Jurkat, Clone E6-1 (cell line): ENCODE results near the gene ADCY7. TPM values are rescaled to one million over a fixed set of nuclear protein-coding genes. Genes with fewer than 3 reads are reported as not detected.
"Not testable (repeated sequence)": the region's sequence is repeated elsewhere in the genome, so short reads cannot be mapped to it uniquely, and the experiment has no call there.

ENCODE experiments used
- DNase-seq: peaks from one replicate; pipeline ENCODE4 v3.0.0-alpha.2; 2011; ENCODE audit warnings: low read depth, low spot score
- H3K4me3 ChIP-seq: 2 replicates; pipeline ENCODE4 v1.5.1; 2011; ENCODE audit warnings: mild to moderate bottlenecking, low read length, control low read depth, moderate library complexity
- polyA plus RNA-seq: library from polyadenylated mRNA; unstranded; fragments of >200 nt; gene quantifications from one replicate; pipeline ENCODE4 v1.2.1, GENCODE V29; 2012; ENCODE audit warnings: missing spikeins; ENCODE audit not compliant: insufficient read length, insufficient read depth

ADCY7 gene
- polyA plus RNA-seq: 33.8 TPM

DNA sequence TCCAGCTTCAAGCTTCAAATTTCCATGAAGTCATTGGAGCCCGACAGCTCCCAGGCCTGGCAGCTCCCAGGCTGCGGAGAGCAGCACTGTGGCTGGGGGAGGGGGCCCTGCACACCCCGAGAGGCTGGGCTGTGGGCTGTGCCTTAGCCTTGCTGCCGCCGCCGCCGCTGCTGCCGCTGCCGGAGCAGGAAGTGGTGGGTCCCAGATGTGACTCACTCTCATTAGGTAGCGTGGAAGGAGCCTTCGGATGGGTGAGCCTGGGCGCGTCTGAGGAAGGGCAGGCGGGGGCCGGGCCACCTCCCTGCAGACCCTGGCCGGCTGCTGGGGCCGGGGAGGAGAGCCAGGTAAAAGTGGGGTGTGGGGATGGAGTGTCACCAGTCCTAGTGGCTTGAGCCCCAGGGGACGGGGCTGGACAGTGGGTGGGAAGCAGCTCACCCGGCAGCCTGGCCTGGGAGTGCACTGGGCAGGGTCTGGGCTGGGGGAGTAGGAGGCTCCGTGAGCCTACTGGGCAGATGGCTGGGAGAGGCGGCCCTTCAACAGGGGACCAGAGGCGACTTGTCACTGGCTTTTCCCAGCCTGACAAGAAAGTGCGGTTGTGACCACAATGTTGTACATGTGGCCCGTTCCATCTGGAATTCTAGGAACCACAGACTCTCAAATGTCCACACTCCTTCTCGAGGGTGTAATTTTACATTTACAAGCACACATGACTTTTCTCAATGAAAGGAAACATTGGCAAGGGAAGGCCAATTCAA, at the start of gene ADCY7:
Gene ADCY7, plus strand, starts transcription at position 215 of the 755 bp plus-strand sequence. CDS start 21,629 bp downstream, outside the sequence.
- peak; percentile 82 for DNase-seq
- H3K4me3 ChIP-seq: peak within 1 kb of the TSS; percentile 83

DNA sequence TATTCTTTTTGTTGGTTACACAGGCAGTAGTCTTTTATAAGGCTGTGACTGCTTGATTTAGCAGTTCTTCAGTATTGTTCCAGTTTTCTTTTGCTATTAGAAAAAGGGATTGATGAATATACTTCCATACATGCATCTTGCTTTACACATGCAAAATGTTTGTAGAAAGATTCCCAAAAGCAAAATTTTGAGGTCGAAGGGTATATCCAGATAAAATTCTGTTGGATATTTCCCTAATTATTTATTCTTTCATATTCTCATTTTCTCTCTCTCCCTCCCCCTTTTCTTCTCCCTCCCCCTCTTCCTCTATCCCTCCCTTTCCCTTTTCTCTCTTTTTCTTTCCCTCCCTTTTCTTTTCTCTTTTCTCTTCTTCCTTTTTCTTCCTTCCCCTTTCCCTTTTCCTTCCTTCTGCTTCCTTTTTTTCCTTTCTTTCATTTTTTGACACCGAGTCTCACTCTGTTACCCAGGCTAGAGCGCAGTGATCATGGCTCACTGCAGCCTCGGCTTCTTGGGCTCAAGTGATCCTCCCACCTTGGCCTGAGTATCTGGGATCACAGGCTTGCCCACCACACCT, 46.9 kb upstream of the ADCY7 start:
- H3K4me3 ChIP-seq: no peak overlapping the region
- DNase-seq: no peak

DNA sequence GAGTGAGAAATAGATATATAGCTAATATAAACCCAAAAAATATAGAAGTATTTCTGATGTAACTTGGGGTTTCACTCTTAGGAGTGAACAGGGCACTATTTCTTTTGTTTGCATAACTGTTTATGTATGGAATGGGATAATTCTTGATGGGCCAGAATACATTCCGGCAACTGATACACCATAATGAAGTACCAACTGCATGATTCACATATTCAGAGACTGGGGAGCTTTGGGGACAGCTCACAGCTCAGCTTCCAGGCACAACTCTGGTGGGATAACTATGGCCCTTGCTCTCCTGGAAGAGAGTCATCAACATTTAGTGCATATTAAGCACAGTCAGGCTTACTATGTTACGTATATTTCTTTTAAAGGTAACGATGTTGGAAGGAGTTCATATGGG, 42.1 kb upstream of the ADCY7 start:
- DNase-seq: no peak
- no peak overlapping the region for H3K4me3 ChIP-seq

DNA sequence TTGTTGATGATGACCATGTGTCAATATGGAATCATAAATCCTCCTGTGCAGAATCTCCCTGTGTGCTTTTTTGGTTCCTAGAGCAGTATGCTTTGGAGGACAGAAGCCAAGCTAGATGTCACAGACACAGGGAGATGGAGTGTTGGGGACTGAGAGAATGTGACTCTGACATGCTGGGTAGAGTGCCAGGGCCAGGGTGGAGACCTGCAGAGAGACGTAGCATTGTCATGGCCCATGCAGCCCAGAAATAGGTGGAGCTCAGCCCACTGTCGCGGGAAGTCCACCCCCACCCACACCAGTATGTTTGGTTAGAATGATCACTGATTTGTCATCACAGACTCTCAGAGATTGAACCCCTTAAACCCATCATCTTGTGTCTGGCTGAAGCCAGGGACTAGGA, 39.2 kb upstream of the ADCY7 start:
- no peak overlapping the region for H3K4me3 ChIP-seq
- DNase-seq: no peak

DNA sequence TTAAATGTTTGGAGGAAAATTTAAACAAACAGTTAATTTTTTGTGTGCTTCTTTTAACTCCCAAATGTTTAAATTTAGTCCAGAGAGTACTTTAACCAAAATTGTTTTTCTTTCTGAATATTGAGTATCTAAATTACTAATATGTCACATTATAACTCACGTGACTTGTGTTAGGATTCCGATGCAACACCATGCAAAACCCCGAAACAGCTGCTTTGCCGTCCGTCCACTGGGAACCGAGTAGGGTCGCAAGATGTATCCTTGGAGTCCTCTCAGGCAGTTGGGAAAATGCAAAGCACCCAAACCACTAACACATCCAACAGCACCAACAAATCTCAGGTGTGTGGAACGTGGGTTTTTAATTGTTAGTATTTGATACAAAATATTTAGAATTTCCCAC, 38.7 kb upstream of the ADCY7 start:
- H3K4me3 ChIP-seq: no peak overlapping the region
- no peak for DNase-seq

- DNase-seq: no peak
- no peak overlapping the region for H3K4me3 ChIP-seq
These were observed 37.9 kb upstream of the ADCY7 start for GRCh38 chr16:50228364-50228868.

- H3K4me3 ChIP-seq: no peak overlapping the region
- no peak for DNase-seq
These were observed 37.1 kb upstream of the ADCY7 start for GRCh38 chr16:50229149-50229726.

- DNase-seq: no peak
- no peak overlapping the region for H3K4me3 ChIP-seq
These were observed 31.4 kb upstream of the ADCY7 start for GRCh38 chr16:50234771-50235556.

DNA sequence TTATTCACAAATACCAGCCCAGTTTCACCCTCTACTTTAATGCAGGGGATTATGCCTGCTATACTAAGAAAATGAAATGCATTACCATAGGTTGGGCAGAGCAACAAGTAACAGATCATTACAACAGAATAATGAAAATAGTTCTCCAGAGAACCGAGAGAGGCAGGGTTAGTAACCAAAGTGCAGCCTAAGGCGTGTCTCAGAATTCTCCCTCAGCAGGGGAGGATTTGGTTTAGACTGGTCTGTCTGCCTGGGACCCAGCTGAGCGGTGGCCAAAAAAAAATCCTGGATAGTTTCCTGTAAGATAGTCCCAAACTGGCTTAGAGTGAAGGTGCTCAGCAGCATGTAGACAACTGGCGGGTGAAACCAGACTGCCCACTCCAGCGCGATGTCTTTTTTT, 30.8 kb upstream of the ADCY7 start:
- H3K4me3 ChIP-seq: no peak overlapping the region
- no peak for DNase-seq

DNA sequence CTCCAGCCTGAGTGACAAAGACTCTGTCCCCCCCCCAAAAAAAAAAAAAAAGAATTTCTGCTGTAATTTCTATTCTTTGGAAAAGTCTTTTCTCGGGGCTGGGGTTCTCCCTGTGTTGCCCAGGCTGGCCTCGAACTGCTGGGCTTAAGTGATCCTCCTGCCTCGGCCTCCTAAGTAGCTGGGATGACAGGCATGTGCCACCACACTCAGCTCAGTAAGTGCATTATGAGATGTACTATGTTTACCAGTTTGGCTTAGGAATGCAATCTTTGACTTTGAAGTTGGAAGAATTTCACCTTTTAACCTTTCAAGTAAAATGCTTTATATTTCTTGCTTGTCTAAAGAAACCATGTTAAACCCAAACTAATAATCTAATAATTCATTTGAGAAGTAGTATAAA, 28.0 kb upstream of the ADCY7 start:
- no peak for DNase-seq

DNA sequence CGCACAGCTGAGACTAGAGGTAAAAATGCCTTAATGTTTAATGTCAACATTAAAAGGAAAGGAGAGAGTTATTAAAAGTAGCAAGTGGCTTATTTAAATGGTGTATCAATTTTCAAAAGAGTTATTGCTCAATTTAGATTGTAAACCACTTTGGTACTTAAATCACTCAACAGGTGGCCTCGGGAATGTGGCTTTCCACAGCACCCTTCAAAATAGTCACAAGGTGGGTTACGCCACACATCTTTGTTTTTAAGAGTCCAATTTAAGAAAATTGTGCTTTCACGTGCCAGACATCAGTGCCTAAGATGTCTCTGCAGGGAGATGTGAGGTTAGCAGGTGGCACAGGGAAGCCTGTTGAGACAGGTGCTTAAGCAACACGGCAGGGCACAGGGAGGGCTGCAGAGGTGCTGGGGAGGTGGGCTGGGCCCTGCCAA, 27.5 kb upstream of the ADCY7 start:
- DNase-seq: peak; percentile 50
- H3K4me3 ChIP-seq: no peak overlapping the region

More for the DNA sequence above, 28.0 kb upstream of the ADCY7 start:
- no peak overlapping the region for H3K4me3 ChIP-seq

GRCh38 chr16:50243024-50243423, 23.3 kb upstream of the ADCY7 start:
- not testable (repeated sequence) for H3K4me3 ChIP-seq, DNase-seq

GRCh38 chr16:50244140-50244503, 22.2 kb upstream of the ADCY7 start:
- DNase-seq: no peak
- no peak overlapping the region for H3K4me3 ChIP-seq

DNA sequence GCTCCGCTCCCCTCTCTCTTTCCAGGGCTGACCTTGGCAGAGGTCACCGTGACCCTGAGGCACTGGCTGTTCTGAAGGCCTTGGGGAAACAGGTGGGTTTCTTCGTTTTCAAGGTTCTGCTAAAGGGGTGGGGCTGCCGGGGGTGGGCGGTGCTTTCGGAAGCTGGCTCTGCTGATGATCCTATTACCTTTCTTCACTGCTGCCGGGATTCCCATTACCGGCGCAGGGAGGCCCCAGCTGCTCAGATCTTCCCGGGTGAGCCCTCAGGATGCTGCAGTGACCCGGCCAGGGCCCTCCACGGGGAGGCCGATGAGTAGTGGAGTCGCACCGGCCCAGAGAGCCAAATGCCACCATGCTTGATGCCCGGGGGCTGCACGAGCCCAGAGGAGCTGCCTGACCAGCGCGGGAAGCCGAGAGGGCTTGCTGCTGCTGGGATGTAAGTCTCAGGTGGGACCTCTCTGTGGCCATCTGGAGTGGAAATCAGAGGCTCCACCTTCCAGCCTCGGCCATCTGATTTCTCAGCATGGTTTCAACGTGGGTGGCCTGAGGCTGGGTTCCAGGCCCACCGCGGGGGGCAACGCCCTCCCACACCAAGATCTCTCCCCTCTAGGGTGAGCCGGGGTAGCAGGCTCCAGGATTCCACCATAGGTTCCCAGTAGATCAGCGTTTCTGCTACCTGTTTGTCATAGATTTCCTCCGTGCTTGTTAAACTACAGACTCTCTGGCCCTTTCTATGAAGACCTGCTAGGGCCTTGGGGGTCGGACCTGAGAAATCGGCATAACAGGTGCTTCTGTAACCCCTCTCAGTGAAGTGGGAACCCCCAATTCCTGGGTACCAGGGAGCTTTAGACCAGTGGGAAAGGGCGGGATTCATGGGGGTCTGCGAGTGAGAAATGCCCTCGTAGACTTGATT, 21.6 kb upstream of the ADCY7 start:
- no peak overlapping the region; the same call in 1 of the 2 replicates for H3K4me3 ChIP-seq
- DNase-seq: no peak

DNA sequence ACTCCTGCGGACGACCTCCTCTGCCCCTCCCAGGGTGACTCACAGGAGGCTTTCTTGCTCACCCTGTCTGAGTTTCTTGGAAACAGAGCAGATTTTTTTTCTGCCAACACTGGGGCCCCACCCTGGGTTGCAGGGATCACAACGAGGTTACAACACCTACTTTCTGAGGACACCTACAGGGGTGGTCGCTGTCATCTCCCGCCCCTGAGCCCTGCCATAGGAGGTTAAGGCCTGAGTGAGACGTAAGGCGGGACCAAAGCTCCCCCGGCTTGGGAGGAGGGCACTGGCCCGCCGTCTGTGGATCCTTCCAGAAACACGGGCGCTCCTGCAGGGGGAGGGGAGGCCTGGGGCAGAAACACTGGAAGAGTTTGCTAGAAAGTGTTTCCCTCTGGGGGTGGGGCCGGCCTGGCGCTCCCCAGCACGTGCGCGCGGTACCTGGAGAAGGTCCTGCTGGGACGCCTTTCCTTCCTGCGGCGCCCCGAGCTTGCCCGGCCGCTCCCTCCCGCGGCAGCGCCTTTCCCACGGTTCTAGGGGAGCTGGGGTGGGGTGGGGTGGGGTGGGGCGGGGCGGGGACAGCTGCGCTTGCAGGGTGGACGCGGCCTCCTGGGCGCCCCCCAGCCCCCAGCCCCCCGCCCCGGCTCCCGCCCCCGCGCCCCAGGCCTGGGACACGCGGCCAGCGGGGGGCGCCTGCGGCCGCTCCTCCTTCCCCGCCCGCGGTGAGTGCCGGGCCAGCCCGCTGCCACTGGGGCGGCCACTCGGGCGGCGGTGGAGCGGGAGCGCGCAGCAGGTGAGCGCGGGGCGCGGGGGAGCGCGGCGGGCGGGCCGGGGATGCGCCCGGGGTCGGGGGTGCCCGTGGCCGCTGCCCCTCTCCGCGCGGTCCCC, 20.7 kb upstream of the ADCY7 start:
- H3K4me3 ChIP-seq: peak overlapping the region; percentile 52
- no peak for DNase-seq

DNA sequence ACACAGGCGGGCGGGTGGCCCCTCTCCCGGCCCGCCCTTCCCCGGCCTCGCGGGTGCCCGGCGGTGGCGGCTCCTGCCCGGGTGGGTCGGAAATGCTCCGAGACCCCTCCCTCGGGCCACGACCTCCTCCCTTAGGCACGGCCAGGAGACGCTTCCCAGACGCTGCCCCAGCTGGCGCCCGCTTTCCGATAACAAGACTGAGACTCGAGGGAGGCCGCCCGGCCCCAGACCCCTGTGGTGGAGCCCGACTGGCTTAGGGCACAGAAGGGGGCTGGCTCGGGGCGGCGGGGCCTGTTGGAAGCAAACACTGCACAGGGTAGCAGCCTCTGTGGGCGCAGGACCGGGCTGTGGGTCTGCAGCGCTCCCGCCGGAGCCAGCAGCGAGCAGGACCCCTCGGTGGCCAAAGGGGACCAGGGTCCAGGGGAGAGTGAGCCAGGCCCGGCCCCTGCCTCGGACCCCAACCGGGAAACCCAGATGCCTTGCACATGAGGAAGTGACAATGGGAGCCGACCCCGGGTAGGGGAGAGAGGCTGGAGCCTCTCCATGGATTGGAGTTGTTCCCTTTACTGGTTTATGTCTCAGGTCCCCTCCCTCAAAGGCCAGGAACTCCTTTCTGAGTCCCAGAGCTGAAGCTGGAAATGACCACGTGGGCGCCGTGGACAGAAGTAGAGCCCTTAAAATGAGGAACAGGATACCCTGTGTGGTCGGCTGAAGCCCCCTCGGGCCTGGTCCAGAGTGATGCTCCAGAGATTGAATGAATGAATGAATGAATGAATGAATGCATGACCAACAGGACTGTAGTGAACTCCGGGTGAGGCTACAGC, 19.8 kb upstream of the ADCY7 start:
- peak overlapping the region; percentile 37 for H3K4me3 ChIP-seq
- DNase-seq: no peak
